Activated T-cell treated with anti-CD3 and anti-CD28 coated beads, Interleukin-2, amount 50 U/mL, for 72 hours (primary cell): ENCODE measurements around the gene RNF26. TPM values are rescaled to one million over a fixed set of nuclear protein-coding genes. Genes with fewer than 3 reads are reported as not detected.

ENCODE experiments used
- ATAC-seq, 2 donors: fragments of 150-1000 bp; cut with Tn5 transposase; replicated peaks in 1 of 2; 2 replicates each; pipeline ENCODE4 v1.10.0; 2021; ENCODE audit warnings: moderate library complexity in 2 of 2, mild to moderate bottlenecking in 1 of 2
- DNase-seq, 2 donors: peaks; one replicate each; pipeline ENCODE4 v3.0.0; 2021 to 2022; ENCODE audit warnings: mixed read lengths in 1 of 2
- H3K27ac Mint-ChIP-seq: one replicate; pipeline ENCODE4 v1.8.0; 2022; ENCODE audit warnings: mild to moderate bottlenecking, moderate library complexity, mixed read lengths
- H3K27me3 Mint-ChIP-seq: one replicate; pipeline ENCODE4 v1.8.0; 2022; ENCODE audit warnings: low read depth, mixed read lengths
- H3K36me3 Mint-ChIP-seq, 2 donors: one replicate each; pipeline ENCODE4 v1.8.0; 2022; ENCODE audit warnings: mixed read lengths in 2 of 2, mild to moderate bottlenecking in 1 of 2; ENCODE audit not compliant: insufficient read depth in 2 of 2
- H3K4me1 Mint-ChIP-seq: one replicate; pipeline ENCODE4 v1.8.0; 2022; ENCODE audit warnings: low read depth, mixed read lengths
- H3K4me3 Mint-ChIP-seq, 2 donors: one replicate each; pipeline ENCODE4 v1.8.0; 2022; ENCODE audit warnings: mild to moderate bottlenecking in 2 of 2, mixed read lengths in 2 of 2, moderate library complexity in 2 of 2
- H3K9me3 Mint-ChIP-seq, 2 donors: one replicate each; pipeline ENCODE4 v1.8.0; 2022; ENCODE audit warnings: mixed read lengths in 2 of 2
- total RNA-seq, 2 donors: library from RNA; stranded (reverse); gene quantifications; one replicate each; pipeline ENCODE4 v1.2.3, GENCODE V29; 2022

RNF26 gene
- total RNA-seq, 2 donors from 2014 or later: 32.5 to 38.9 TPM

DNA sequence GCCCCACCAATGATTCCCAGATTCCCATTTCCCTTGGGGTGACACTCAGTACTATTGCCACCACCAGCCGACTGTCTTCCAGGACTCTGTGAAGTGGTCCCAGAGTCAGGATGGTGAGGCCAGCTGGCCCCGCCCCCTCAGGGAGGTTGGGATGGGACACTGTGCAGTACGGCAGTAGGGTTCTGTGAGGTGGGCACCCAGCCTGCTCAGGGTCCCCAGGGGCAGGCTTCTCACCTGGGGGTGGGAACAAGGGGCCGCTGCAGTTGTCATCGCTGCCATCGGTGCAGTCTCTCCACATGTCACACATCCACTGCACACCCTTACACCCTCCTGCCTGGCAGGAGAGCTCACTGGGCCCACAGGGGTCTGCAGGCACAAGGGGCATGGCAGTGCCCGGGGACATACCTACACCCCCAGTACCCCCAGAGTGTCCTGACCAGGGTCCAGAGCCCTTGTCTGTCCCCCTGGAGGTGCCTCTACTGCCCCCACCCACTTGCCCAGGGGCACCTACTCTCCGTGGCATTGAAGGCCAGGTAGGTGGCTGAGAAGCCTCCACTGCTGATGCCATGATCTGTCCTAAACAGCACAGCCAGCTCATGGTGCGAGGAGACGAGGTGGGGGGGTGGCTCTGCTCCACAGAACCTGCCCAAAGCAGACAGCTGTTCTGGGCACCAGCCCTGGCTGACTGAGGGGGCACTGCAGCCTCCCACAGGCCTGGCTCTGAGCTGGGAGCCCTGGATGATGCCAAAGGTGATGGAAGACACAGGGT, 8.2 kb downstream of the RNF26 start:
- peaks cover 42% of the 10 kb centered on the region for H3K27me3 Mint-ChIP-seq

DNA sequence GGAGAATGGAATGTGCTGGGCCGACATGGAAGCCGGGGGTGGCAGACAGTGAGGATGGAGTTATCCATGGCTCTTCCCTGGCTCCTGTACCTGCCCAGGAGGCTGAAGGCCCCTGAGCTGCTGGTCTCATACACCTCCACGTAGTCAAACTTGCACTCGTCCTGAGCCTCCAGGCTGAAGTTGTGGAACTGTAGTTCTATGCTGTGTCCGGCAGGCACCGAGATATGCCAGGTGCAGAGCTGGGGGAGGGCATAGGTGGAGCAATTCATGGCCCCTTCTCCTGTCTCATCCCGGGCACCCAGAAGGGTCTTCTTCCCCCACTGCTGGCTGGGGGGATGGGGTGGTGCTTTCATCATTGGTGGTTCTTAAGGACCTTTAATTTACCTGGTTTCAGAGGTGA, 9.4 kb downstream of the RNF26 start:
- Mint-ChIP-seq H3K9me3 (no peaks in the 10 kb centered on the region), H3K27ac (no peak overlapping the region), H3K36me3 (peaks cover 0 to 2% of the 10 kb centered on the region in 2 donors), H3K27me3 (peaks cover 46% of the 10 kb centered on the region), H3K4me1 (peaks cover 15% of the 10 kb centered on the region), H3K4me3 (no peak overlapping the region)
- ATAC-seq: no peak
- no peak for DNase-seq

More for the DNA sequence above, 8.2 kb downstream of the RNF26 start:
- H3K4me1 Mint-ChIP-seq: peaks cover 27% of the 10 kb centered on the region
- no peak overlapping the region for H3K4me3 Mint-ChIP-seq
- DNase-seq (no peak), ATAC-seq (no peak)
- no peak overlapping the region for H3K27ac Mint-ChIP-seq
- peaks cover 0 to 2% of the 10 kb centered on the region in 2 donors for H3K36me3 Mint-ChIP-seq
- H3K9me3 Mint-ChIP-seq: no peaks in the 10 kb centered on the region

DNA sequence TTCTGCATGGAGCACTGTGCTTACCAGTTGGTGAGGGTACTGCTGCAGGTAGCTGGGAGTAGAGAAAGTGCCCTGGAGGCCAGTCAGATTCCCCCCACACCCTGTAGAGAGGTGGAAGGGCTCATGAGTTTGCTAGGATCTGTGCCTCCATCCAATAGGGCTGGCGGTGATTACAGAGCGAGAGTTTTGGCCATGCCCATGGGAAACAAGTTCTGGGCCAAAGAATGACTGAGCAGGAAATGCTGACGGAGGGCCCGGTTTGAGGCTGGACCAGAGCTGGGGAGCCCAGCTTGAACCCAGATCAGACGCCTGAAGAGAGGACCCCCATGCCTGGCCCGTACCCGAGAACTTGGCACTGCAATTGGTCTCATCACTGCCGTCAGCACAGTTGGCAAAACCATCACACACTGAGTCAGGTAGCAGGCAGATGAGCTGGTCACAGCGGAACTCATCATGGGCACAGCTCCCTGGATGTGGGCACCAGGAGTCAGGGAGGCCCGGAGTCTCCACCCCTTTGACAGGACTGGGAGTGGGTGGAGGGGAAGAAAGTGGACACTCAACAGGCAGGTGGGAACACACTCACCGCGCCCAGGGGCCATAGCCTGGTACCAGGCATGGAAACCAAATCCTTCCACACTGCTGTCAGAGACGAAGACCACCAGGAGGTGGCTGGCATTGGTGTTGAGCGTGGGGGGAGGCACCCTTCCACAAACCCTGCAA, 10.1 kb downstream of the RNF26 start:
- ATAC-seq (no peak), DNase-seq (no peak)
- Mint-ChIP-seq H3K4me3 (no peak overlapping the region), H3K27ac (no peak overlapping the region), H3K9me3 (no peaks in the 10 kb centered on the region), H3K27me3 (peaks cover 41% of the 10 kb centered on the region), H3K36me3 (no peaks in the 10 kb centered on the region), H3K4me1 (peaks cover 8% of the 10 kb centered on the region)

DNA sequence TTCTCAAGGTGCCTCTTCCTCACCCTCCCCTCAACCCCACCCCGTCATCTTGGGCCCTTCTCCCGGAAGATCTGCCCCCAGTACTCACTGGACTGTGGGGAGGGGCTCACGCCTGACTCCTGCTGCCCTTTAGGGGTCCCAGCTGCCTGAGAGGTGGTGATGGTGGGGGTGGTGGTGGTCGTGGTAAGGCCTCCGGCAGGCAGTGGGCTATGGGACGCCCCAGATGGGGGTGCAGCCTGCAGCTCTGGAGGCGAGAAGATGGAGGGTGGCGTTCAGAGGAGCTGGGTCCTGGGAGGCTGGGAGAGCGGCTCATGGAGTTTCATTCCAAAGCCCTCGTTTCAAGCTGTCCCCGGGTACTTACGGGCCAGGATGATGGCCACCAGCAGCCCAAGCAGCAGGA, 11.4 kb downstream of the RNF26 start:
- H3K27me3 Mint-ChIP-seq: peaks cover 40% of the 10 kb centered on the region

DNA sequence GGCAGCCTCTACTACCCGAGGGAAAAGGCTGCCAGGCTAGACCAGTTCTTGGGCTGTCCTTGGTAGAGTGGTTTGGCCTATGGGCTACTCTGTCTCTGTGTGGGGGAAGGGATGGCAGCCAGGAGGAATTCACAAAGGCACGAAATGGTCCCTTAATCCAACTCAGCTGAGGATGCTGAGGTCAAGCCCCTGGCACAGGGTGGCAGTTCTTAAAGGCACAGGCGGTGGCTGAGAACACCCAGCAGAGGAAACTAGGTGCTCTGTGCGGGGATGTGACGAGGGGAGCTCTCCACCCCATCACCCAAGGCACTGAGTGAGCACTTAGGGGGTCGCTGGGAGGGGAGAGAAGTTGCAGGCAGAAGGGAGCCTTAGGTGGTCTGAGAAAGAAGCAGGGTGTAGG, 12.3 kb downstream of the RNF26 start, which contains the start of gene MFRP:
Gene MFRP, minus strand, starts transcription at position 101 of the 400 bp plus-strand sequence. CDS start 192 bp downstream, outside the sequence.
- DNase-seq: no peak
- no peak for ATAC-seq
- Mint-ChIP-seq H3K9me3 (no peaks in the 10 kb centered on the region), H3K4me3 (no peak within 1 kb of the TSS), H3K36me3 (peaks cover 0 to 2% of the 10 kb centered on the region in 2 donors), H3K27ac (no peak within 1 kb of the TSS), H3K4me1 (peaks cover 4% of the 10 kb centered on the region), H3K27me3 (peaks cover 40% of the 10 kb centered on the region)

More for the DNA sequence above, 11.4 kb downstream of the RNF26 start:
- Mint-ChIP-seq H3K27ac (no peak overlapping the region), H3K4me3 (no peak overlapping the region), H3K9me3 (no peaks in the 10 kb centered on the region), H3K4me1 (peaks cover 11% of the 10 kb centered on the region), H3K36me3 (no peaks in the 10 kb centered on the region)
- ATAC-seq (no peak), DNase-seq (no peak)

DNA sequence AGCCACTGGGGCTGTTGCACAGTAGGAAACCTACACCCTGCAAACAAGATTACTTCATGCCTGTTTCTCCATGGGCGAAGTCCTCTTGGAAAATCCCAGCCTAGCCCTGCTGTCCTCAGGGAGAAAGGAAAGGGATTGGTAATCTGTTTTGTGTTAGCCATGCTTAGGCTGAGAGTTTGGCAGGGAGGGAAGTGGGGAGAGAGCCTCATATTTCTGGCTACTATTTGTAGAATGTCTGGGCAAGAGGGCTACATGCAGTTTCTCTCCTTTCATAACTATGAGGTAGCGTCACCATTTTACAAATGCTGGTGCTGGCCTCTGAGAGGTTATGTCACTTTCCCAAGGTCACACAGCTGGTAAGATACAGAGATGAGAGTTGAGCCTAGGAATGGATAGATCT, 12.9 kb downstream of the RNF26 start:
- peaks cover 0 to 2% of the 10 kb centered on the region in 2 donors for H3K36me3 Mint-ChIP-seq
- H3K9me3 Mint-ChIP-seq: no peaks in the 10 kb centered on the region
- H3K27me3 Mint-ChIP-seq: peaks cover 40% of the 10 kb centered on the region
- no peak overlapping the region for H3K4me3 Mint-ChIP-seq
- DNase-seq (no peak), ATAC-seq (no peak)
- H3K4me1 Mint-ChIP-seq: peaks cover 4% of the 10 kb centered on the region
- H3K27ac Mint-ChIP-seq: no peak overlapping the region

DNA sequence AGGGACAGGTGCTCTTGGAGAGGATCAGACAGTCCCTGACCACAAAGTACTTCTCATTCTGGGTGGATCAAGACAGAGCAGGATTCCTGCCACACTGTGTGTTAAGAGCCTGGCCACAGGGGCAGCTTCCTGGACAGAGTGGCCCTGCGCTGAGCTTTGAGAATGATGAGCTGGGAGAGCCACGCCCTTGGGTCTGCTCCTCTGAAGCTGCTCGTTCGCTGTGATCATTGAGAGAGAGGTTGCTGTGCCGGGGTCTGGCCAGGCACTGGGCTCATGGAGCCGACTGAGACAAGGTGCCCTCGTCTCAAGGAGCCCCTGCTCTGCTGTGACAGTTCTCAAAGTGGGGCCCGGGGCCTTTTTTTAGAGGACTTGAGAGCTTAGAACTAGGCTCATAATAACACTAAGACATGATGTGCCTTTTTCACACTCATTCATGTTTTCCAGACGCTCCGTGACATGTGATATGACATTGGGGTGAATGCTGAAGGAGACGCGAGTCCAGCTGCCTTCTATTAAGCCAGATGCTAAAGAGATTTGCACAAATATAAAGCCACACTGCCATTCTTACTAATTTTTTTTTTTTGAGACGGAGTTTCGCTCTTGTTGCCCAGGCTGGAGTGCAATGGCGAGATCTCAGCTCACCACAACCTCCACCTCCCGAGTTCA, 13.7 kb downstream of the RNF26 start:
- H3K4me1 Mint-ChIP-seq: peaks cover 4% of the 10 kb centered on the region
- no peak overlapping the region for H3K27ac Mint-ChIP-seq
- peaks cover 0 to 2% of the 10 kb centered on the region in 2 donors for H3K36me3 Mint-ChIP-seq
- H3K9me3 Mint-ChIP-seq: no peaks in the 10 kb centered on the region
- peaks cover 42% of the 10 kb centered on the region for H3K27me3 Mint-ChIP-seq
- DNase-seq: no peak
- H3K4me3 Mint-ChIP-seq: no peak overlapping the region
- no peak for ATAC-seq

DNA sequence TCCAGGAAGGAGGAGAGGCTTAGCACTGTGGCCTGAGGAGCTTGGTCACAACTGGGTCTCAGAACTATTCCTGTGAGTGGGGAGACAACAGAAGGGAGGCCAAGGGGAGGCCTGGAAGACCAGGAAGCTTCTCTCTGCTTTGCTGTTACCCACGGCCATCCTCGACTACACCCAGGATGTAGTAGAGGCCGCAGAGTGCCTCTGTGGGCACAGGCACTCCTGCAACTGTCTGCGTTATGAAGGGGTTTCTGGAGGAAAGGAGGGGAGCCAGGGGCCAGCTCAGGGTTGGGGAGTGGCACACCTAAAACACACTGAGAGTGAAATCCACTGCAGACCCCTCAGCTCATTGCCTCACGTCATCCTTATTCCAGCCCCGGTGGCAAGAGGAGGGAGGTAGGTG, 16.0 kb downstream of the RNF26 start:
- Mint-ChIP-seq H3K27me3 (peaks cover 55% of the 10 kb centered on the region), H3K36me3 (peaks cover 0 to 2% of the 10 kb centered on the region in 2 donors), H3K4me1 (peaks cover 4% of the 10 kb centered on the region), H3K4me3 (no peak overlapping the region), H3K9me3 (no peaks in the 10 kb centered on the region), H3K27ac (no peak overlapping the region)
- ATAC-seq (no peak), DNase-seq (no peak)

DNA sequence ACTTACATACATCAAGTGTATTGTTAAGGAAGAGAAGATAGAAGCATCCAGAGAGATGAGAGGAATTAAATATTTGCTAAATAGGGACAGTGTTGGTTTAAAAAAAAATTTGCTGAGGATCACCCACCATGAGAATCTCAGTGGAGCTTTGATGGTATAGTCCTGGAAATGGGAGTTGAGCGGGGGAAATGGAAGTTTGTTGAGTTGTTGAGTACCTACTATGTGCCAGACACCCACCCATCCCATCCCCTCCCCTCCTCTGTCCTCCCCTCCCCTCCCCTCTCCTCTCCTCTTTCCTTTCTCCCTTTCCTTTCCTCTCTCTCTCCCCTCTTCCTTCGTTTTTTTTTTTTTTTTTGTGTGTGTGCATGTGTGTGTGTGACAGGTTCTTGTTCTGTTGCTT, 16.9 kb downstream of the RNF26 start:
- no peak overlapping the region for H3K4me3 Mint-ChIP-seq
- H3K4me1 Mint-ChIP-seq: peaks cover 7% of the 10 kb centered on the region
- DNase-seq (no peak), ATAC-seq (no peak)
- H3K36me3 Mint-ChIP-seq: peaks cover 0 to 2% of the 10 kb centered on the region in 2 donors
- H3K27me3 Mint-ChIP-seq: peaks cover 60% of the 10 kb centered on the region
- H3K27ac Mint-ChIP-seq: peak overlapping the region; percentile 85
- H3K9me3 Mint-ChIP-seq: no peaks in the 10 kb centered on the region

DNA sequence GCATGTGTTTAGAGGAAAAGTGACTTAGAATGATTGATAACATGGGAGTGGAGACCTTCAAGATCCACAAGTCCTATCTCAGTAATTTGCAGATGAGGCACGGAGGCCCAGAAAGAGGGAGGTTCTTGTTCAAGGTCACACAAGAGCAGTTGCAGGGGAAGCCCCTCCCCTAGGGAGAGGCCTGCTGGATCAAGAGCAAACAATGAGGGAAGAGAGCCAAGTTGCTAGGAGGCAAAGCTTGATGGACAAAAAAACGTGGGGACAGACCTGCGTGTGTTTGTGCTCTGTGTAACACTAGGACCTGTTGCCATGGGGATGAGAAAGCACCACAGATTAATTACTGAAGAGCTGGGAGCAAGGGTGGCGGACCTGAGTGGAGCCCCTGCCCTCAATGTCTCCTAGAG, 18.5 kb downstream of the RNF26 start:
- Mint-ChIP-seq H3K9me3 (no peaks in the 10 kb centered on the region), H3K4me1 (peaks cover 13% of the 10 kb centered on the region), H3K36me3 (peaks cover 0 to 2% of the 10 kb centered on the region in 2 donors), H3K27ac (no peak overlapping the region), H3K27me3 (peaks cover 62% of the 10 kb centered on the region), H3K4me3 (no peak overlapping the region)
- no peak for DNase-seq
- no peak for ATAC-seq

DNA sequence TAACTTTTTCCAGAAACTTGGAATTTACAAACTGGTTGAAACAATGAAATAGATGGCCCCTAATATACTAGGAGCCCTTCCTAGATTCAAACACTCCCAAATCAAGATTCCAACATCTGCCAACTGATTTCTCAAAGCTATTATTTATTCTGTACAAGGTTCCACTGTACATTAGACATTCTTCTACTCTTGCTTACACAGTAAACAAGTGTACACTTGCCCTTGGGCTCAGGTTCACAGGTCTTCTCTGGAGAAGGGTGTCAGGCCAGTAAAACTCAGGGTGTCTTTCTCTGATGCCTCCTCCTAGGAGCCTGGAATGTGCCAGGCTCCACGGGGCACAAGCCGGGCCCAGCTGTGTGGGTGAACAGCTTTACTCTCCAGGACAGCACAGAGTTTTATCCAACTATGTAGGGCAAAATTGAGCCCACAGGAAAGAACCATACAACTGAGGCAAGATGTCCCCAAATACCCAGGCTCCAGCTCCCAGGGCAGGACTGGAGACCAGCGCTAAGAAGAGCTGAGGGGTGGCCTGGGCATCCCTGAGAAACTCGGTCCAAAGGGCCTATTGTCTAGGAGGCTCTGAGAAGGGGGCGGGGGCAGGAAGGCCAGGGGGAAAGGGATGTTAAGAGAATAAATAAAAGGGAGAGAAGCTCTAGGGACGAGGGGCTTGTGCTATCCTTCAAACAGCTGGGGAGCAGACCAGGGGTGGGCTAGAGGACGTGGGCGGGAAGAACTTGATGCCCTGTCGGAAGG, 20.9 kb downstream of the RNF26 start:
- DNase-seq (no peak), ATAC-seq (no peak)
- Mint-ChIP-seq H3K36me3 (peaks cover 0 to 2% of the 10 kb centered on the region in 2 donors), H3K4me3 (peak overlapping the region in 1 of 2 donors; percentile 4), H3K27me3 (peaks cover 70% of the 10 kb centered on the region), H3K27ac (no peak overlapping the region), H3K9me3 (no peaks in the 10 kb centered on the region), H3K4me1 (peaks cover 21% of the 10 kb centered on the region)

DNA sequence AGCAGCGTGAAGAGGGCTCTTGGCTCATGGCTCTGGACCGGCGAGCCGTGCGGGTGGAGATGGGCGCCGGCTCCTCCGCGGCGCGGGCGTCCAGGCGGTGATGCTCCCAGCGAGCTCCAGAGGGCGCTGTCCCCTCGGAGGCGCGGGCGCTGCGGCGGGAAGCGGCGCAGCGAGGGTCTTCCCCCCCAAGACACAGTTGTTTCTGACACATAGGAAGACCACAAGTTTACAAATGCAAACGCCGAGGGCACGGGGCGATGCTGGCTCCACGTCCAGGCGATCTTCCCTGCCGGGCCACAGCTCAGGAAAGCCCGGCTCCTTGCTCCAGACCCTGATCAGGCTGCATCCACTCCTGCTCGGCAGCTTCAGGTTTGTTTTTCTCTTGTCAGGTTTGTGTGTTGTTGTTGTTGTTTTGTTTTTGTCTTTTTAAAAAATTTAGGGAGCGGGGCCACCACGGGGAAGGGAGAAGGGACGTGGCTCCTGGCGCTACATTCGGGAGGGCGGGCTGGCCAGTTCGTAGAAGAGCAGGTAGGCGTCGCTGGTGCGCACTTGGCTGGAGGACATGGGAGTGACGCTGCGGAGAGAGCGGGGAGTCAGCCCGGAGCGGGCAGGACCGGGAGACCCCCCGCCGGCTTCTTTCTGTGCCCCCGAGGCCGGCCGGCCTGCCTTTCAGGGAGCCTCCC, 22.2 kb downstream of the RNF26 start:
- peak; percentile 76 to 77 for ATAC-seq
- peak; percentile 83 to 85 for DNase-seq
- no peak overlapping the region for H3K27ac Mint-ChIP-seq
- H3K27me3 Mint-ChIP-seq: peaks cover 62% of the 10 kb centered on the region
- peaks cover 31% of the 10 kb centered on the region for H3K4me1 Mint-ChIP-seq
- no peaks in the 10 kb centered on the region for H3K9me3 Mint-ChIP-seq
- no peaks in the 10 kb centered on the region for H3K36me3 Mint-ChIP-seq
- H3K4me3 Mint-ChIP-seq: peak overlapping the region; percentile 96 to 97
